GM19099 (cell line): ENCODE data around the gene HK1.
A peak's percentile ranks its signal among the peaks of the same experiment; 100 is the strongest.

ENCODE experiments used
- POLR2A ChIP-seq: IDR thresholded peaks from 3 replicates; pipeline ENCODE4 v1.6.1; 2011; ENCODE audit warnings: low read depth; ENCODE audit not compliant: insufficient read length; ENCODE audit errors: extremely low read depth

HK1 gene

DNA sequence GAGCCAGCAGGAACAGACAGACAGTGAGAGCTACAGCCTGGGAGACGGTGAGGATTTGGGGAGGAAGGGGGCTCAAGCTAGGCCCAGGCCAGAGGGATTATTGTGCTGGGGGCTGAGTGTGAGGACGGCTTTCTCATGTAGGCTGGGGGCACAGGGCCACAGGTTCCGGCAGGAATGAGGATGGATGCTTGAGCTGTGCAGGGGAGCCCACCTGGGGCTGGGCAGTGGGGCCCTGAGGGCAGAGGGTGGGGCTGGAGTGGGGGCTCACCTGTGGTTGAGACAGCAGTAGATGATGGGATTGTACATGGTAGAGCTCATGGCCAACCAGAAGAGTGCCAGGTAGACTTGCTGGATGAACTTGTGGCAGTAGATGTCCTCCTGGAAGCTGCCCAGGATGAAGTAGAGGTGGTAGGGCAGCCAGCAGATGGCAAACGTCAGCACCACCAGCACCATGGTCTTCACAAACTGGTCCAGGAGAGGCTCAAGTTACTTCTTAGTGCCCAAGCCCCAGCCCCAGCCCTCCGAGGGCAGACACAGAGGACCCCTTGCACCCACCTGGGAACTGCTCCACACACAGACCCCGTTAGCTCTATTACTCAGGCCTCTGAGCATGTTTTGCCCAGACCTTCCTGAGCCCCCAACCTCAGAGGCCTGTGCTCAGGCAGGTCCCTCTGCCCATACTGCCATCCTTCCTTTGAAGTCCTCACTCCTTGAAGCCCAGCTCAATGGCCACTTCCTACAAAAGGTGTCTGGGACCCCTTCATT, 128.7 kb downstream of the HK1 start:
- no peak for TF ChIP-seq POLR2A

DNA sequence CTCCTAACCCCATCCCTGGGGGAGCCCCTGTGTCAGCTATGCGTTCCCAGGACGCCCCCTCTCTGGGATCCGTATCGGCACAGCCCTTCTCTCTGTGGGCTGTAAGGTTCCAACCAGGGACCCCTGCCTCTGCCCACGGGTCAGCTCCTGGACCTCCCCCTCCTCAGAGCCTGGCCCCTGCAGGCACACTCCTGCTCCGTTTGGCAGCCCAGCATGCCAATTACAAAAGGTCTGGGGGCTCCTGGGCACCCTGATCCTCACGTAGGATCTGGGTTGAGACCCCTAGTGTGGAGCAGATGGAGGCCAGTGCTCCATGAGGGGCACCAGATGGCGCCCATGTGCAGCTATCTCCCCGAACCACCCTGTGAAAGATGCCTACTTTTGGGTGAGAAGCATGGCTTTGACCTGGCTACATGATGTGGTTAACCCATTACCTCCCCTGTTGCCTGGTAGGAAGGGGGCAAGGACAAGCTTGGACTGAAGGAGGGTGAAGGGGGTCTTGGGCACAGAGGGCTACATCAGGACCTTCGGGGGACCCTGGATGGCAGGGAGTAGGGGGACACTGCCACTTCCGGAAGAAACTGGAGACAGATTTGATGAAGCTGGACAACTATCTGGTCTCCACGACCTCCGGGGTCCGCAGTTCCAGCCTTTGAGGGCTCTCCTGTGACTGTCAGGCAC, 129.5 kb downstream of the HK1 start:
- TF ChIP-seq POLR2A = no peak

DNA sequence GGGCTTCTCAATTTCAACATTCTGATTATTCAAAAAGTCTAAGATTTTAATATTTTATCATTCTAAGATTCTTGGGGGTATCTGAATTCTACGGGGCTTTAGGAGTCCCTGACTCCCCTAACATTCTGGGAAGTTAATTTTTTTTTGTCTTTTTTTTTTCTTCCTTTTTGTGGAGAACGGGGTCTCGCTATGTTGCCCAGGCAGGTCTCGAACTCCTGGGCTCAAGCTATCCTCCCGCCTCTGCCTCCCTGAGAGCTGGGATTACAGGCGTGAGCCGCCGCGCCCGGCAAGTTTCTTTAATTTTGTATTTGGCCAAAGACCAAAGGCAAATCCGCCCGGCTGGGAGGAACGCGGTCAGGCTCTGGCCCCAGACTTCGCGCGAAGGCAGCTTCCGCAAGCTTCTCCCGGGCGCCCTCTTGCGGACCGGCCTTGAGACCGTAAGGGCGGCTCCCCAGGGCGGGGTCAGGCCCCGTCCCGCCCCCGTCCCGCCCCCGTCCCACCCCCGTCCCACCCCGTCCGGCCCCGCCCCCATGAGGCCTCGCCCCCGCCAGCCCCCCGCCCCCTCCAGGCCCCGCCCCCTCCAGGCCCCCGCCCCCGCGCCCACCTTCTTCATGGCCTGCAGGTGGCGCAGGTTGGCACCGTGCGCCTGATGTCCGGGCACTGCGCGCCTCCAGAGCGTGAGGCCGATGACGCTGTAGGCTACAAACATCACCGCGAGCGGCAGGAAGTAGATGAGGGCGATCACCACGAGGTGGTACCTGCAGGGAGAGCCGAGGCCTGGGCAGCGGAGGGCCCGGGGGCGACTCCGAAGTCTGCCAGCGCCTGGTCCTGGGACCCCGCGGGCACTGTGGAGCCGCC, 130.3 kb downstream of the HK1 start:
- TF ChIP-seq POLR2A = peak; percentile 37

DNA sequence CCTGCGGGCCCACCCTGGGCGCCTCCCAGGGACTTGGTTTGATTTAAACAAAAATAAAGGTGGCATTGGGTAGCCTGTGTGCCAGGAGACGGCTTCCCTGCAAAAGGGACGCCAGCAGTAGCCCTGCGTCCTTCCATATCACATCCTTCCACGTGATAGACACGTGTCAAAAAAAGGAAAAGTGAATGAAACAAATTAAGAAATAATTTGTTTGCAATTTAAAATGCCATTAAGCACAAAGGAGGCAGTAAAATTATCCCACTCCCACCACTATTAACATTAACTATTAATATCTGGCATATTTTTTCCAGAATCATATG, 130.8 kb downstream of the HK1 start:
- no peak for TF ChIP-seq POLR2A

DNA sequence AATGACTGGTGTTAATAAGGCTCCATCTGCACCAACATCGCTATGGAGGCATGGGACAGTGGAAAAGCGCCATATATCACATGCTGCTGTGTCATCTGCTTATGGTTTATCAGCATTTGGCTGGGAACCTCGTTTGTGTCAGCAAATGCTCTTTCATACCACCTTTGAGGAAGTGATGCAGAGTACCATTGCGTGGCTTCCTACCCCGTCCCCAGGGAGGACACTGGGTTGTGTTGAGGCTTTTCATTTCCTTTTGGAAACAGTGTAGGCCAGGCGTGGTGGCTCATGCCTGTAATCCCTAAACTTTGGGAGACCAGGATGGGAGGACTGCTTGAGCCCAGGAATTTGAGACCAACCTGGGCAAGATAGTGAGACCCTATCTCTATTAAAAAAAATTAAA, 131.7 kb downstream of the HK1 start:
- no peak for TF ChIP-seq POLR2A

DNA sequence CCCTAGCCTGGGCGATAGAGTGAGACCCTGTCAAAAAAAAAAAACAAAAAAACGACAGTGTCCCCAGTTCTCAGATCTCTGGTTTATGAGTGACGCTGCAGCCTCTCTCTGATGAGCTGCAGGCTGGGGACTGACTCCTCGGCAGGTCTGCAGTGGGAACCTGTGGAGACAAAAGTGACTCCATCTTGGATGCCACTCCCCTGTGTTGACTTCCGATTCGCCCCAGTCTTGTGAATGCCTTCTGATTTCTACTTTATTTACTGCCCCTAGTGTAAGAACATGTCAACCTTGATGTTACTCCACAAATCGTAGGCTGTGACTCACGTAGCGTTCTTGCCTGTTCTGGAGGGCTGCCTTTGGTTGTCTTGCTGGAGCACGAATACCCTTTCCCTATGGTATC, 132.2 kb downstream of the HK1 start:
- no peak for TF ChIP-seq POLR2A

DNA sequence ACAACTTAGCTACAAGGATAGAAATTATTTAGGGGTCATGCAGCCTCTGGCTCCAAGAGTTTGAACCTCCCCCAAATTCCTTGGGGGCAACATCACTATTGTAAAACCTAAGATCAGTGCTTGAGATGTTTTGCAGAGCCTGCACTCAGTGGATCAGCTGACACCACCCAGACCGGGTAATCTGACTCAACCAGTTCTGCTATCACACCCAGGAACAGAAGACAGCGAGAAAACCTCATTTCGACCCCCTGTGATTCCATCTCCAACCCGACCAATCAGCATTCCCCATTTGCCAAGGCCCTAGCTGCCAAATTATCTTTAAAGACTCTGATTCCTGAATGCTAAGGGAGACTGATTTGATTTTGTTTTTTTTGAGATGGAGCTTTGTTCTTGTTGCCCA, 133.2 kb downstream of the HK1 start:
- TF ChIP-seq POLR2A = no peak

DNA sequence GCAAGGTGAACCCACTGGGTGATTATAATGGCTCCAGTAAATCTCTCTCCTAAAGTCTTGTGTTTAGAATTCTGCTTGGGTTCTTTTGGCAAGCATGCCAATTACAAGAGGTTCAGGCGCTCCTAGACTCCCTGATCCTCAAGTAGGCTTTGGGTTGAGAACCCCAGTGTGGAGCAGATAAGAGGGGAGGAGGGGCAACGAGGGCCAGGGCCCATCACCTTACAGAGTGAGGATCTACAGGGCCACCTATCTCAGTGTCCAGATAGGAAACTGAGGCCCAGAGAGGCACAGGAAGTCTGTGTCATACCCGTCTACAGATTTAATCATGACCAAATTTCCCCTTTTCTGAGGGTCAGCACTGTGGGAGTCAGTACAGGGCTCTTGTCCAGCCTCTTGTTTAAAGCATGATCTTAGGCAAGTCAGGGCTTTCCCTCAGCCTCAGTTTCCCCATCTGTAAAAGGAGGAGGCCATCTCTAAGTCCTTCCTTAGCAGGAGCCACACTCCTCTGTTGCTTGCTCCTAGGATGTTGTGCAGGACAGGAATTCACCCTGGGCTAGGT, 134.0 kb downstream of the HK1 start:
- no peak for TF ChIP-seq POLR2A

DNA sequence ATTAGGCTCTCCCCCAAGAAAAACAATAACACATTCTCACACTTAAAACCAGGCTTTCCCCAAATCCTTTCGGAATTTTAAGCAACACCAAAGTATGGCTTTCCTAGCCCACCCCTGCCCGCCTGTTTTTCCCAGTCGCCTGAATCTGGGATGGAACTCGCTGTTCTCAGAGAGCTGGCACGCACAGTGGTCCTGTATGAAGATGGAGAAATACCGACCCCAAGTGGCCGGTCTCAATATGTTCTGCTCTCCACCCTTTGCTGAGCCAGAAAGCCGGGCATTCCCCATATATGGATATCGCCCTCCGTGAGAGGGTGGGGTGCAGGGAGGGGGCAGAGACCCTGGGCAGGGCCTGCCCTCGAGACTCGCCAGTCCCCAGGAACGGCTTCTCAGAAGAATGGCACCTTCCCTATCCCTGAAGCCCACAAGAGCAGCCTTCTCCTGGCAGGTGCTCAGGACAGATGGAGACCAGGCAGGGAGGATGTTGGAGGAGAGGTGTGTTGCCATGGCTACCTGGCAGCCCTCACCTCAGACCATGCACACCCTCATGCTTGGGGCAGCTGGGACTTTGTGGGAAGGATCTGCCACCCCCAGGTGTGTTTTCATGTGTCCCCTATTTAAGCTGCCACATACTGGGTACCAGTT, 135.0 kb downstream of the HK1 start:
- no peak for TF ChIP-seq POLR2A

DNA sequence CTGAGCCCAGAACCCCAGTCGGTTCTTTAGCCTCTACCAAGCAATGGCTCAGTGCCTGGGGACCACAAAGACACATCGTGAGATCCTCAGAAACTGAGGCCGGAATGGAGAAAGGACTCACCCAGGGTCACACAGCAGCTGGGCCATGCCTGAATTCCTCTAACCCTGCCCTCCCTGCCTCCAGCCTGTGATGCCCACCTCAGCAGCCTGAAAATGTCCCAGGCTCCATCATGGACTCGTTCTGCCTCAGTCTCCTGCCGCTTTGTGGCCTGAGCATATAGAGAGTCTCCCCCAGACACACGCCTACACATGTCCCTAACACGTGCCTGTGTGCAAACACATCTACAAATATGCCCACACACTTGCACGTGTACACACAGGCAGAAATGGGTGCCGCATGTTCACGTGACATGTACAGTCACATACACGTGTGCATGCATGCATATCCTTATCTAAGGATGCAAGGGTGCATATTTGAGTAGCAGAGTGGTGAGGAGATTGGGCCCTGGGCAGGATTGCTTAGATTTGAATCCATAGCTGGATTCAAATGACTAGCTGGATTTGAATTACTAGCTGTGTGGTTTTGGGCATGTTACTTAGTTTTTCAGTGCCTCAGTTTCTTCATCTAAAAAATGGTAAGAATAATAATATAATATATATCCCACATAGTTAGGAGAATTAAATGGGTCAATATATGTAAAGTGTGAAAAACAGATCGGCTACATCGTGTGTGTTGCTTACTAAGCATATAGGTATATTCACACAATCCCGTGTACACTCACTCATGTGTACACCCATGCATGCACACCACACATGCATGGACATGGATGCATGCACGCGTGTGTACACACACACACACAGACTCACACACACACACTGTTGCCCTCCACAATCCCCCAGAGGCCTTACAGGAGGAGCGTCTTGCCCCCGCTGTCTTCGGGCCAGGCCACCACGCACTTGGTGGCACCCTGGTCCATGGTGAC, 136.0 kb downstream of the HK1 start:
- TF ChIP-seq POLR2A = no peak

DNA sequence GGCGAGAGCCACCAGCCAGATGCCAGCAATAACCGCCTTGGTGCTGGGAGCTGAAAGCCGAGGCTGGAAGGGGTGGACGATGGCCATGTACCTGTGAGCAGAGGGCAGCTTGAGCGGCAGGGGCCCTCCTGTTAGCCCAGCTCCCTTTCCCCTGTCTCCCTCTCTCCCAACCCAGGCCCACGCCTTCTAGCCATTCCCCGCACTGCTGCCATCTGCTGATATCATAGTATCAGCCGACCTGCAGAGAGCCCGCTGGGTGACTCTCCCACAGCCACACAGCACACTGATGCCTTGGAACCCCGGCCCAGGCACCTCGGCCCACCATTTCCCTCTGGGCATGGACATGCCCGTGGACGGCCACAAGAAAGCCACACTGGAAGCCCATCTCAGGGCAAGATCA, 136.8 kb downstream of the HK1 start:
- TF ChIP-seq POLR2A = no peak

DNA sequence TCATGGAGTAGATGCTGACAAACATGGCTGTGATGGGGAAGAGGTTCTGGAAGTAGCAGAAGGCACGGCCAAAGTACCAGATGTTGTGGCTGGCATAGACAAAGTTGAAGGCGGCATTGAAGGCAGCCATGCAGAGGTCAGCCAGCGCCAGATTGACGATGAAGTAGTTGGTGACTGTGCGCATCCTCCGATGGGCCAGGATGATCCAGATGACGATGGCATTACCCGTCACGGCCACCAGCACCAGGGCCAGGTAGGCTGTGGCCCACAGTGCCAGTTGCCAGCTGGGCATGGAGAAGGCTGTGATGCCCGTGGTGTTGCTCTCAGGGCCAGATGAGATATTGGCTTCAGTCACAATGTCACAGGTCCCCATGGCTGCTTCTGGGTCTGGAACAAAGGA, 137.7 kb downstream of the HK1 start:
- TF ChIP-seq POLR2A = no peak

DNA sequence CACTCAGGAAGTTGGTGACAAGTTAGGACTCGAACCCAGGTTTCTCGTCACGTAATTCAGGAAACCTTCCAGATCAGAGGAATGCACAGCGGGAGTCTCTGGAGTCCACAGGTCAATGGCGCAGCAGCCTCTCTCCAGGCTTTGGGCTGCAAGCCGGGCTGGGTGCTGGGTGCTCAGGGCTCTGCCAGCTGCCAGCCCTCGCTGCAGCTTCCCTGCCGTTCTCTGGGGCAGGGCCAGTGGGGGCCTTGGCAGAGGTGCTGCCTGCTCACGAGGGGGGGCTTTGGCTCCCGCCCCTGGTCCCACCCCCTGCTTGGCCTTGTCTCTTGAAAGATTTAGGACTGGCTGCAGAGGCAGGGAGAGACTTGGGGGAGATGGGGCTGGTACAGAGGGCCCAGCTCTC, 138.4 kb downstream of the HK1 start, which contains the start of gene TACR2:
TACR2 (minus strand) TSS at position 224 of the 400 bp plus-strand sequence. CDS start 595 bp downstream, outside the sequence.
- no peak for TF ChIP-seq POLR2A

DNA sequence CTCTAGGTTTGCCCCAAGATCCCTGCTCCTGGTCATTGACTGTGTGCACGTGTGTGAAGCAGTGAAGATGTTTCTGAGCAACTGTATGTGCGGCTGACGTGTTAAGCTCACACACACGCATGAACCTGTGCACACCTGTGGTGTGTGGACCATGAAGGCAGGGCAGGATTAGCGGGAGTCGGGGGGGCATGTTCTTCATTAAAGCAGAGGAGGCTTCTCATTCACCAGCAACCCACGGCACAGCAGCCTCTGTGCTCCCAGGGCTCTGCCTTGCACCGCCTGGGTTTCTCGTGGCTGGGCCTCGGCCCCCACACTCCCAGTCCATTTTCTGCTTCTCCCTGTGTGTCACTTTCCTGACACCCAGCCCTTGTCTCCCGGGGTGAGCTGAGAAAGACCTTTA, 139.2 kb downstream of the HK1 start:
- no peak for TF ChIP-seq POLR2A

DNA sequence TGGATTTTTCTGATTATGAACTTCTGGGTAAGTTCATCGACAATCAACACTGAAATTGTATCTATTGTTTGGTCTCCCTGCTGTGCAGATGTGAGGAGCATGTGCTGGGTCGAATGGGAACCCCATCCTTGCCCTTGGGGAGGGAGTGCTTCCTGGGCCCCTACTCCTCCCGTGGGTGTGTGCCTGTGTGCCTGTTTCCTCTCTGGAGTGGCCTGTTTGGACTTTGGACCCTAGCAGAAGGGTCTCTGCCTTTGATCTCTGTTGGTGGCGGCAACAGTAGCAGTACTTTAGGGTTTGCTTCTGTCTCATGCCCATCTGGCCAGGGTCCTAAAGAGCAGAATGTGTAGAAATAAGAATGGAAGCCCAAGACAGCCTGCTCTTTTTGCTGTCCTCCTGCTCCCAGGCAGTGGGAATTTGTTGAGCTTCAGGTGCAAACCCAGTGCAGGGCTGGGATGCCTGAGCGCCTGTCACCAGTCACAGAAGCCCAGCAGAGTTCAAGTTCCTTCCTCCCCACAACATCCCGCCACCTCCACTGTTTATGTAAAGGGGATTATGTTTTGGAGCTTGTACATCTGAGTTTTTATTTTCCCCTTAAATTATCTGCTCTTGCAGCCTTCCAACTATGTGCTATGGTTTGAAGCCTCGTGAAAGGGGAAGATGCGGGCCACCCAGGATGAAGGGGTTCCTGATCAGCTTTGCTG, 139.9 kb downstream of the HK1 start:
- no peak for TF ChIP-seq POLR2A
